HepG2 (cell line): ENCODE measurements around the gene ZSWIM8. TPM values are rescaled to one million over a fixed set of nuclear protein-coding genes. Genes with fewer than 3 reads are reported as not detected.

Experiments
- ARNT2 ChIP-seq: sonication (generic); formaldehyde crosslinking; IDR thresholded peaks from 2 replicates; pipeline ENCODE4 v1.8.0; 2022; ENCODE audit warnings: mild to moderate bottlenecking, low read depth, missing genetic modification reagents, moderate library complexity
- ATF7 ChIP-seq, 2 experiments: fragments of 450-650 bp in 1 of 2; sonication (generic) in 1 of 2; formaldehyde crosslinking in 1 of 2; IDR thresholded peaks; 2 replicates each; pipeline versions ENCODE4 v1.4.0 to v1.6.1; 2016 to 2020; ENCODE audit warnings: antibody characterized with exemption in 1 of 2, mild to moderate bottlenecking in 1 of 2, missing genetic modification reagents in 1 of 2
- ELK4 ChIP-seq: sonication (generic); formaldehyde crosslinking; IDR thresholded peaks from 2 replicates; pipeline ENCODE4 v1.9.0; 2021; ENCODE audit warnings: missing genetic modification reagents, borderline replicate concordance
- FOSL2 ChIP-seq: sonication (generic); formaldehyde crosslinking; IDR thresholded peaks from 2 replicates; pipeline ENCODE4 v1.4.0; 2020; ENCODE audit warnings: missing genetic modification reagents
- HMG20A ChIP-seq: IDR thresholded peaks from 2 replicates; pipeline ENCODE4 v1.6.1; 2016; ENCODE audit warnings: borderline replicate concordance
- HMGXB4 ChIP-seq, 2 experiments: sonication (generic) in 1 of 2; formaldehyde crosslinking in 1 of 2; IDR thresholded peaks; 2 replicates each; pipeline versions ENCODE4 v1.4.0 to v1.6.1; 2018 to 2020; ENCODE audit warnings: missing genetic modification reagents in 2 of 2, borderline replicate concordance in 1 of 2, low read depth in 1 of 2, mild to moderate bottlenecking in 1 of 2, missing biosample characterization in 1 of 2
- KDM1A ChIP-seq: IDR thresholded peaks from 2 replicates; pipeline ENCODE4 v1.6.1; 2016; ENCODE audit warnings: missing compliant biosample characterization
- MAX ChIP-seq: IDR thresholded peaks from 2 replicates; pipeline ENCODE4 v1.6.1; 2012; ENCODE audit warnings: inconsistent platforms
- MEIS2 ChIP-seq: sonication (generic); formaldehyde crosslinking; IDR thresholded peaks from 2 replicates; pipeline ENCODE4 v1.9.0; 2021; ENCODE audit warnings: mild to moderate bottlenecking, missing genetic modification reagents
- MLX ChIP-seq: IDR thresholded peaks from 2 replicates; pipeline ENCODE4 v1.6.1; 2016
- MTA3 ChIP-seq: sonication (generic); formaldehyde crosslinking; IDR thresholded peaks from 2 replicates; pipeline ENCODE4 v1.4.0; 2020; ENCODE audit warnings: missing genetic modification reagents
- NR2C2 ChIP-seq: sonication (generic); formaldehyde crosslinking; IDR thresholded peaks from 2 replicates; pipeline ENCODE4 v1.4.0; 2020; ENCODE audit warnings: missing genetic modification reagents, mild to moderate bottlenecking, moderate library complexity, borderline replicate concordance
- RFXAP ChIP-seq: sonication (generic); formaldehyde crosslinking; IDR thresholded peaks from 2 replicates; pipeline ENCODE4 v1.4.0; 2020; ENCODE audit warnings: missing genetic modification reagents, borderline replicate concordance
- RXRA ChIP-seq: sonication (generic); formaldehyde crosslinking; IDR thresholded peaks from 2 replicates; pipeline ENCODE4 v1.5.1; 2020; ENCODE audit warnings: missing genetic modification reagents
- SNAPC5 ChIP-seq: sonication (generic); formaldehyde crosslinking; IDR thresholded peaks from 2 replicates; pipeline ENCODE4 v1.8.1; 2023; ENCODE audit warnings: mild to moderate bottlenecking, missing genetic modification reagents, borderline replicate concordance
- SRF ChIP-seq: IDR thresholded peaks from 2 replicates; pipeline ENCODE4 v1.6.1; 2011; ENCODE audit warnings: mild to moderate bottlenecking, low read depth, low read length, moderate library complexity
- TOPORS ChIP-seq: sonication (generic); formaldehyde crosslinking; IDR thresholded peaks from 2 replicates; pipeline ENCODE4 v1.8.0; 2023; ENCODE audit warnings: mild to moderate bottlenecking, missing genetic modification reagents
- ZBTB7A ChIP-seq: sonication (generic); formaldehyde crosslinking; IDR thresholded peaks from 2 replicates; pipeline ENCODE4 v1.8.0; 2022; ENCODE audit warnings: mild to moderate bottlenecking, missing genetic modification reagents
- ZFP36L1 ChIP-seq: sonication (generic); formaldehyde crosslinking; IDR thresholded peaks from 2 replicates; pipeline ENCODE4 v1.8.0; 2022; ENCODE audit warnings: mild to moderate bottlenecking, missing genetic modification reagents, moderate library complexity
- ZMAT3 ChIP-seq: sonication (generic); formaldehyde crosslinking; conservative IDR thresholded peaks from 2 replicates; pipeline ENCODE4 v1.7.0; 2021; ENCODE audit warnings: missing genetic modification reagents
- ZNF205 ChIP-seq: IDR thresholded peaks from 2 replicates; pipeline ENCODE4 v1.6.1; 2018; ENCODE audit warnings: missing biosample characterization, missing genetic modification reagents
- ZNF34 ChIP-seq: sonication (generic); formaldehyde crosslinking; IDR thresholded peaks from 2 replicates; pipeline ENCODE4 v1.4.0; 2020; ENCODE audit warnings: mild to moderate bottlenecking, missing genetic modification reagents, borderline replicate concordance
- ZNF777 ChIP-seq: sonication (generic); formaldehyde crosslinking; IDR thresholded peaks from 2 replicates; pipeline ENCODE4 v1.4.0; 2020; ENCODE audit warnings: missing genetic modification reagents
- ZNF792 ChIP-seq: IDR thresholded peaks from 2 replicates; pipeline ENCODE4 v1.6.1; 2016
- ZSCAN31 ChIP-seq: sonication (generic); formaldehyde crosslinking; IDR thresholded peaks from 2 replicates; pipeline ENCODE4 v1.5.0; 2020; ENCODE audit warnings: low read depth, mild to moderate bottlenecking, missing genetic modification reagents
- polyA plus RNA-seq, 8 experiments: library from polyadenylated mRNA; depleted of rRNA in 3 of 8; stranded (reverse) in 7 of 8; unstranded in 1 of 8; fragments of >200 nt; fragmentation: Illumina TruSeq in 4 of 8; extraction: Trizol in 4 of 8; gene quantifications; 2 replicates each; pipeline versions ENCODE4 v1.2.1 to v1.2.3, GENCODE V29; 2011 to 2016; ENCODE audit warnings: low read depth in 4 of 8, missing spikeins in 1 of 8, mixed read lengths in 1 of 8; ENCODE audit not compliant: insufficient read depth in 1 of 8
- total RNA-seq, 5 experiments: library from RNA; depleted of rRNA; stranded (reverse); fragments of >200 nt; fragmentation: Illumina TruSeq; extraction: Trizol; gene quantifications; 2 replicates each; pipeline ENCODE4 v1.2.3, GENCODE V29; 2016; ENCODE audit warnings: low read depth in 1 of 5

The ZSWIM8 gene
- total and polyA plus RNA-seq, 2 of the 13 experiments (the other 11 are each of a cell fraction or from before 2014, with no cell fraction given) = 39.9 to 98.2 TPM

GRCh38 chr10:73840403-73841060 lies 55.1 kb downstream of the ZSWIM8 start (continued):
- no peak for TF ChIP-seq ELK4 (CRISPR knock-in tag)
- no peak for TF ChIP-seq SRF
- TF ChIP-seq MAX = peak; percentile 57
- peak; percentile 74; the same call in 1 of the 2 replicates for TF ChIP-seq KDM1A (CRISPR knock-in tag)
- no peak for TF ChIP-seq ARNT2 (CRISPR knock-in tag)
- peak; percentile 20; the same call in 1 of the 2 replicates for TF ChIP-seq ZSCAN31 (CRISPR knock-in tag)
- no peak for TF ChIP-seq ATF7 (IDR thresholded peaks at IDR 0.05)
- TF ChIP-seq ATF7 (CRISPR knock-in tag; IDR thresholded peaks at IDR 0.05) = no peak
- TF ChIP-seq HMG20A = peak; percentile 63; the same call in 1 of the 2 replicates
- peak; percentile 85 for TF ChIP-seq ZNF792
- no peak for TF ChIP-seq ZNF34
- TF ChIP-seq FOSL2 (CRISPR knock-in tag) = 0 out of 2 replicates have a peak, but pooled peaks have one; percentile 41
- TF ChIP-seq ZFP36L1 (CRISPR knock-in tag) = peak; percentile 60; the same call in 1 of the 2 replicates
- TF ChIP-seq MTA3 (CRISPR knock-in tag) = no peak
- TF ChIP-seq ZNF205 = peak; percentile 84; the same call in 1 of the 2 replicates
- peak; percentile 44 to 54; a peak in 1 of 4 replicates for TF ChIP-seq HMGXB4 (CRISPR knock-in tag; IDR thresholded peaks at IDR 0.05; ENCODE audit: borderline replicate concordance in 1 of 2, low read depth in 1 of 2)
- TF ChIP-seq NR2C2 (CRISPR knock-in tag) = peak; percentile 86; the same call in 1 of the 2 replicates
- peak; percentile 83 for TF ChIP-seq MEIS2
- TF ChIP-seq SNAPC5 (CRISPR knock-in tag) = no peak; the same call in 1 of the 2 replicates
- no peak for TF ChIP-seq ZBTB7A (CRISPR knock-in tag)
- peak; percentile 61; the same call in 1 of the 2 replicates for TF ChIP-seq MLX (CRISPR knock-in tag)
- peak; percentile 59; the same call in 1 of the 2 replicates for TF ChIP-seq ZNF777 (CRISPR knock-in tag)
- TF ChIP-seq RXRA = peak; percentile 94
- no peak for TF ChIP-seq ZMAT3 (CRISPR knock-in tag)
- no peak for TF ChIP-seq TOPORS (CRISPR knock-in tag)
- TF ChIP-seq RFXAP (CRISPR knock-in tag) = peak; percentile 85
